ENCODE data around the gene HRH4. TPM values are rescaled to one million over a fixed set of nuclear protein-coding genes. Genes with fewer than 3 reads are reported as not detected.

Gene HRH4
- total and polyA plus RNA-seq, 10 of the 15 experiments (the other 5 are each of a cell fraction or from before 2014, with no cell fraction given), result not detected

- TF ChIP-seq ZNF592 (IDR thresholded peaks at IDR 0.05), result no peak
- no peak for TF ChIP-seq ZBED1 (IDR thresholded peaks at IDR 0.05; ENCODE audit: borderline replicate concordance)
- no peak for TF ChIP-seq ZBTB33 (IDR thresholded peaks at IDR 0.05)
- no peak for TF ChIP-seq POU2F2 (IDR thresholded peaks at IDR 0.05; ENCODE audit: borderline replicate concordance, low read depth, low read length)
- TF ChIP-seq NFXL1 (IDR thresholded peaks at IDR 0.05; ENCODE audit: borderline replicate concordance), result no peak
- no peak for TF ChIP-seq CEBPZ (IDR thresholded peaks at IDR 0.05; ENCODE audit: low read depth, low read length)
These were observed 1.6 kb downstream of the HRH4 start (continued) for GRCh38 chr18:24461996-24462395.

Measured in GM12878 (cell line).